B cell (primary cell): ENCODE measurements around the gene MUC4.
A peak's percentile ranks its signal among the peaks of the same experiment; 100 is the strongest.

Experiments used
- CTCF ChIP-seq: fragments of 200-600 bp; IDR thresholded peaks from one replicate; pipeline ENCODE4 v1.8.0; 2022; ENCODE audit warnings: antibody characterized with exemption, mild to moderate bottlenecking
- EZH2 ChIP-seq: IDR thresholded peaks from 2 replicates; pipeline ENCODE4 v1.6.1; 2012; ENCODE audit warnings: borderline replicate concordance, low read depth, mild to moderate bottlenecking, moderate library complexity, low read length; ENCODE audit not compliant: insufficient read depth, poor library complexity, severe bottlenecking

DNA sequence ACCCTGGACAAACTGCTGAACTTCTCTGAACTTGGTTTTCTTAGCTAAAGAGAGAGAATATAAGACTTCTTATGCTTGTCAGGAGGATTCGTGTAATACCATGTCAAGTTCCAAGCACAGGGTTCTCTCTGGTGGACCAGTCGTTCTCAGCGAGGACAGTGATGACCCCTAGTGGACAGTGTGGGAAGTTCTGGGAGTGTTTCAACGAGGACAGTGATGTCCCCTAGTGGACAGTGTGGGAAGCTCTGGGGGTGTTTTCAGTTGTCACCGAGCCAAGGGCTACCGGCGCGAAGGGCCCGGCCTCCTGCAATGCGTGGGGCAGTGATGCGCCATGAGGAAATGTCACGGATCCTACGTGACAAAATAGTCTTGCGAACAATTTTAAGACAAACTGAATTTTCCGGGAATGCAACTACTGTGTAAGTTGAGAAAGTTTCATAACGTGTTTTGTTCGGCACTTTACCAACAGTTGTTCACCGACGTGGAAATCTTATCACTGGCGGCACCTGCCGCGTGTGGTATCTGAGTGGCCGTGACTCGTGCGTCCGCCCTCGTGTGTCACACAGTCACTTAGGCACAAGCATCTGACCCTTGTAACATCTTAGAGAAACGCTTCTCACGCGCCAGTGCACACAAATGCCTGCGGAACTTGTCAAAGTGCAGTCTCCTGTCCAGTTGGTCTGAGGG is 39.3 kb upstream of the MUC4 start:
- peak; percentile 100 for TF ChIP-seq CTCF
- no peak for TF ChIP-seq EZH2
